LNCAP (cell line): ENCODE results near the gene CHD2.

Experiments
- TF ChIP-seq, protein P1 (sequence below): fragments of 450-650 bp; IDR thresholded peaks from 2 replicates; pipeline ENCODE4 v1.5.1; 2017; ENCODE audit warnings: mild to moderate bottlenecking

CHD2 gene

DNA sequence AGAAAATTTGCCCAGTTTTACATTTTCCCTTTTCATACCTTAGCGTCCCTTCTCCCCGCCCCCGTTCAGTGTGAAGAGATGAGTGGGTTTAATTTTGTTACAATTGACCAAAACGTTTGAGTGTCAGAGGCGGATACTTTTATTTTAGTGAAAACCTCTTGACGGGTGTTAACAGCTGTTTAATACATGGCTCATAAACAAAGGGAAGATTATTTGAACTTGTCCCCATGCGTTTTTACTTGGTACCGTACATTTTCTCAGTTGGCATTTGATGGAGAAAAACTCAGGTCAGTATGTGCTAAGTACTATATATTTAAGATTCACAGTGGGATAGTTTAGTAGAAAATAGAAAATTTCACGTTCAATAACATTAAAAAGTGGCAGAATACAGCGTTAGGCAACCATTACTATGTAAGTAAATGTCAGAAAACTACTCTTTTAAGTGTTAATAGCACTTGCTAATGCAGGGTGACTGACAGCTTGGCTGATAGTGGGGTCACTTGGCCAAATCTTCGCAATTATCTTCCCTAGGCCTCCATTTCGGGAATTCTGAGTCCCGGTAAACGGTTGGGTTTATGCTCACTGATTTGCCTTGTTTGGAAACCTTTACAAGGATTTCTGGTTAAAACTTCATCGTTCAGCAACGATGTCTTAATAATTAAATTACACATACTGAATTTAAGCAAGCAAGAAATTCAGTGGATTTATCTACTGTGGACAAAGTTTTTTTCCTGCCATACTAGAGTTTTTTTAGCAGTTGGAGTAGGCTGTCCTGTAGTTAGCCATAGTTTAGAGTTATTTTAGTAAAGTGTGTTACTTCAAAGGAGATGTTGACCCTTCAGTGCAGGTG, 4.8 kb downstream of the CHD2 start:
- TF ChIP-seq, protein P1, sequence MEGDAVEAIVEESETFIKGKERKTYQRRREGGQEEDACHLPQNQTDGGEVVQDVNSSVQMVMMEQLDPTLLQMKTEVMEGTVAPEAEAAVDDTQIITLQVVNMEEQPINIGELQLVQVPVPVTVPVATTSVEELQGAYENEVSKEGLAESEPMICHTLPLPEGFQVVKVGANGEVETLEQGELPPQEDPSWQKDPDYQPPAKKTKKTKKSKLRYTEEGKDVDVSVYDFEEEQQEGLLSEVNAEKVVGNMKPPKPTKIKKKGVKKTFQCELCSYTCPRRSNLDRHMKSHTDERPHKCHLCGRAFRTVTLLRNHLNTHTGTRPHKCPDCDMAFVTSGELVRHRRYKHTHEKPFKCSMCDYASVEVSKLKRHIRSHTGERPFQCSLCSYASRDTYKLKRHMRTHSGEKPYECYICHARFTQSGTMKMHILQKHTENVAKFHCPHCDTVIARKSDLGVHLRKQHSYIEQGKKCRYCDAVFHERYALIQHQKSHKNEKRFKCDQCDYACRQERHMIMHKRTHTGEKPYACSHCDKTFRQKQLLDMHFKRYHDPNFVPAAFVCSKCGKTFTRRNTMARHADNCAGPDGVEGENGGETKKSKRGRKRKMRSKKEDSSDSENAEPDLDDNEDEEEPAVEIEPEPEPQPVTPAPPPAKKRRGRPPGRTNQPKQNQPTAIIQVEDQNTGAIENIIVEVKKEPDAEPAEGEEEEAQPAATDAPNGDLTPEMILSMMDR = no peak

DNA sequence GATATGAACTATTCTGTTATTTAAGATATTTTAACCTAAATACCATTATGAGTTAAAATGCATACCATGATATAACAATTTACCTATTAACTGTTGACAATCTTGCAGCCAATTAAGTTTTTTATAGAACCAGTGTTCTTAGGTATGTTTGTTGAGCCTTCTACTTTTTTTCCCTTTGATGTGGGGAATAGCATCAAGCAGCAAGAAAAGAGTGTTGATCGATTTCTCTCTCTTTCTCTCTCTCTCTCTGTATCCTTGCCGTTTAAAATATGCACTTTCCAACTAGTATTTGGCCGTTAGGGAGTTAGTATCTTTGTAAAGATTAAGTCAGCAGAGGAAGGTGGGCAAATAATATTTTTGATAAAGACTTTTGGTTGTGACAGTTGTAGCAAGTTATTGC, 5.9 kb downstream of the CHD2 start:
- TF ChIP-seq, protein P1 = no peak

DNA sequence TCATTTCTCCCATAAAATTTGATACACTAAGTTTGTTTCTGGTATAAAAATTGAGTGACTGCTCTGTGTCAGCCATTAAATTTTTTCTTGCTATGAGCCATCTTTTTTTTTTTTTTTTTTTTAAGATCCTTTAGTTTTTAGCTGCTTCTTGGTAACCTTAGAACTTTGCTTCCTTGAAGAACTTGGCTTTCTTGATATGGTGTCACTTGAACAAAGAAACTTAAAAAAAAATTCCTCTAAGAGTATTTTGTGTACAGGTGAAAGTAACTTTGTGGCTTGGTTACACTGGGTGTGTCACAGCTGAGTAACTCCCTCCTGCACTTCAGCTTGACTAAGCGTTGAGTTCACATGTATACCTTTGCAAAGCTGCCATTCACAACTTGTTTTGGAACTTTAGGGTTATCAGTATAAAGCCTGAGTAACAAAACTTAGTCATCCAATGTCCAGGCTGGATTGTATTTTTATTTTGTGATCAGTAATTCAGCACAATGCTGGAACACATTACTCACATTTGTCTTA, 6.5 kb downstream of the CHD2 start:
- TF ChIP-seq, protein P1 = no peak

DNA sequence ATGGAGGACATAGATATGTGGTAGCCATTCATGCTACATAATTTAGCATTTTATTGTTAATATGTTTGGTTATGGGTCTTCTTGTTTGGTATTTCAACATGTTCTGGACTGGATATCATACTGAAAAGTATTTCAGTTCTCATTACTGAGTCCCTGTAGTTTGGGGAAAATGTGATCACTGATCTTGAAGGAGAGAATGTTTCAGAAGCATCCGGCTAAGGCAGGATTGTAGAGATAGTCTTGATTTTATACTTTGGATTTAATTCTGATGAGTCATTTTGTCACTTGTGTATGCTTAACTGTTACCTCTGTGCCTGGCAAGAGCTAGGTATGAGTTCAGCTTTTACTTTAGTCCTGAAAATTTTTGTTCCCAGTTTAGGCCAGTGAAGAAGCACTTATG, 7.1 kb downstream of the CHD2 start:
- TF ChIP-seq, protein P1 = no peak

DNA sequence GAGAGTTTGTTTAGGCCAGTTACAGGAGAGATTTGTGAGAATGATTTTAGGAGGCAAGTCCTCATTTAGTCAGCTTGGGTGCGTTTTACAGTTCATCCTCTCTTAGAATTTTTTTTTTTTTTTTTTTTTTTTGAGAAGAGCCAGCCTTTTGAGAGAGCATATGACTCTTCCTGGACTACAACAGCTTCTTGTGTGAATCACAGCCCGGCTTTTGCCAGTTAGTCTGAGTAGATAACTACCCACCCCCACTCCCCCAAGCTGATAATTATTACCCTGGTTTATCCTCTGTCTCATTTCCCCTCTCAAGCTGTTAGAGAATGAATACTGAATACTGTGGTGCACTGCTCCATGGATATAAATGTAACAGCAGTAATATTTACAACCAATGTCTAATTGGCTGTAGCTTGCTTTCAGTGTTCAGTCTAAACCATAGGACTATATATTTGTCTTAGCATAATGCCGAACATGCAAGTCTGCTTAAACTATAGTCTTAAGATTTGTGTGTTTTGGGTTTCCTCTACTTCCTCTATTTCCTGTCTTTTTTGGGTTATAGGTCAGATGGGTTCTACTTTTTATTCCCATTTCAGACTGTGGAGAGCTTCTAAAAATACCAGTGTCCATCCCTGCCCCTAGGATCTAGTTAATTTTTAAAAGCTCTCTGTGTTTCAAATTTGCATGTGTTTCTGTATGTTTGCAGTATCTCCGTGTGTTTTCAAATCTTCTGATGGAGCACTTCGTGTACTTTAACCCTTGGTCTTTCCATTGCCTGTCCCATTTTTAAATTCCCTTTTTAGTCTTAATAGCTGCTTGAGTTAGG, 8.0 kb downstream of the CHD2 start:
- TF ChIP-seq, protein P1 = no peak

DNA sequence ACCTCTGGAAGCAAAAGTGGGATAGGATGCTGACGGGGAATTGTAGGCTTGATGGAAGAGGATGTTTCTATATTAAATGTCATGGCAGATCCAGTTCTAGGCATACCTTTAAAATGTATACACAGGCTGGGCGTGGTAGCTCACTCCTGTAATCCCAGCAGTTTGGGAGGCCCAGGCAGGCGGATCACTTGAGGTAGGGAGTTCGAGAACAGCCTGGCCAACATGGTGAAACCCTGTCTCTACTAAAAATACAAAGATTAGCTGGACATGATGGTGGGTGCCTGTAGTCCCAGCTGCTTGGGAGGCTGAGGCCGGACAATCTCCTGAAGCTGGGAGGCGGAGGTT, 8.6 kb downstream of the CHD2 start:
- TF ChIP-seq, protein P1 = no peak

DNA sequence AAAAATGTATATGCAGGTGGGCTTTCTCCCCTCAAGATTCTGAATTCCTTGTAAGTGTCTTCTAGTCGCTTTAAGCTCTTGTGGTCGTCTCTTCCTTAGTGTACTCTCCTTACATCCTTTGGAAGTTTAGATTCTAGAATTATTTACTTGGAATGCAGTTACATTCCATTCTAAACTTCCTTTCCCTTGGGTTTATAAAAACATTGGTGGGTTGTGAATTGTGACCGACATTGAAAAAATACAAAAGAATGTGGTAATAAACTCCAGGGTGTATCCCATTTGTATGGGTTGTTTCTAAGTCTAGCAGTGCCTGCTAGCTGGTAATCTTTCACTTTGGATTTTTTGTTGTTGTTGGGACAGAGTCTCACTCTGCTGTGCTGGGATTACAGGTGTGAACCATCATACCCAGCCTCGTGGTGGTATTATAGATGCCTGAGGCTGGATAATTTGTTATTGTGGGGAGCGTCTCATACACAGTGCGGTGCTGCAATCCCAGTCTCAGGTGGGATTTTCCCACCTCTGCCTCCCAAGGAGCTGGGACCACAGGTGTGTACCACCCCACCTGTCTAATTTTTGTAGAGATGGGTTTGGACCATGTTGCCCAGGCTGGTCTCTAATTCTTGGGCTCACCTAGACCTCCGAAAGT, 9.1 kb downstream of the CHD2 start:
- TF ChIP-seq, protein P1 = no peak
